NCI-H1092 (cell line): ENCODE results near the gene PCED1A.
"Not testable (repeated sequence)": the region's sequence is repeated elsewhere in the genome, so short reads cannot be mapped to it uniquely, and the experiment has no call there.

ENCODE experiments used
- DNase-seq: peaks from one replicate; lab custom pipeline; 2025; lab: John Stamatoyannopoulos, UW

The PCED1A gene

DNA sequence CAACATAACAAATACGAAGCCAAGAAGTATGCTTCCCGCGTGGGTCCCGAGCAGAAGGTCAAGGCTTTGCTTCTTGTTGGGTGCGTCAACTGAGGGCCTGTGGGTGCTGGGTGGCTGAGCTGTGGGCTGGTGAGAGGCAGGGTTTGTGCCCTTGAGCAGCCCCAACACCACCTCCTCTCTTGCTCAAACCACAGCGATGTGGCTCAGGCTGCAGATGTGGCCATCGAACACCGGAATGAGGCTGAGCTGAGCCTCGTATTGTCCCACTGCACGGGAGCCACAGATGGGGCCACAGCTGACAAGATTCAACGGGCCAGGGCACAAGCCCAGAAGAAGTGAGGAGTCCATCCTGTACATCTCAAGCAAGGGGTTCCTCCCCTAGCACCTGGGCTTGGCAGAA, 25.8 kb upstream of the PCED1A start:
- DNase-seq, result no peak

DNA sequence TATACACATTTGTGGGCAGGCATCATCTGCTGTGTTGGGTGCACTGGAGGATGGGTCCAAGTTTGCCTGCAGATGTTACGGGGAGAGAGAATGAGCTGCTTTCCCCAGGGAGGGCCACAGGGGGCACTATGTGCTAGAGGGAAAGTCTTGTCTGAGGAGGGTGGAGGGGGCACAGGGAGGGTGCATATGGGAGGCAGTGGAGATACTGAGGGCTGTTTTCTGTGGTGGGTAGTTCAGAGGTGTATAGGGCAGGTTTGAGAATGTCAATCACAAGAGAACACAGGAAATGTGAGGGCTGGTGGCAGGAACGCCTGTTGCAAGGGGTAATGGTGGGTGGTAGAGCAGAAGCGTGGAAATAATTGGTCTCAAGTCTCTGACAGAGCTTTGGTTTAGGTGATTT, 25.2 kb upstream of the PCED1A start:
- no peak for DNase-seq

DNA sequence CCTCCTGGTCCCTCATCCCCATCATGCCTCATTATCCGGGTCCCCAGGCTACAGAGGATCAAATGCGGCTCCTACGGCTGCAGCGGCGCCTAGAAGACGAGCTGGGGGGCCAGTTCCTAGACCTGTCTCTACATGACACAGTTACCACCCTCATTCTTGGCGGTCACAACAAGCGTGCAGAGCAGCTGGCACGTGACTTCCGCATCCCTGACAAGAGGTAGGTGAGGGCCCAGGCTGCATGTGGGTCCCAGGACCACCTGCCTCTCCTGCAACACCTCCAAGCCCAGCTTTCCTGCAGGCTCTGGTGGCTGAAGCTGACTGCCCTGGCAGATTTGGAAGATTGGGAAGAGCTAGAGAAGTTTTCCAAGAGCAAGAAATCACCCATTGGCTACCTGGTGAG, 24.6 kb upstream of the PCED1A start:
- no peak for DNase-seq

DNA sequence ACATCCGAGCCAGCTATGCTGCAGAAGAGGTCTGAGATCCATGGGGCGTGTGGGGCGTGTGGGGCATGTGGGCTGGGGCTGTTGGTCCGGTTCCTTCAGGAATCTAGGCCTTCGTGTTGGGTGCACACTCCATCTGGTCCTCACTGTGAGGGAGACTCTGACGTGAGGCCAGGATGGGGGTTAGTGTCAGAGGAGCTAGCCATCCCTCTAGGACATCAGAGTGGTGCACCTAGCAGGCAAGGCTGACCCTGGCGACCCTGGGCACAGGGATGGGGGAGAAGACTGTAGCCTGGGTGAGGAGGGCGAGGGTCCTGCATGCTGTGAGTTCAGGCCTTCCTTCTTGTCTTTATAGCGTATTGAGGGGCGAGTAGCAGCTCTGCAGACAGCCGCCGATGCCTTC, 24.2 kb upstream of the PCED1A start:
- DNase-seq, result no peak

DNA sequence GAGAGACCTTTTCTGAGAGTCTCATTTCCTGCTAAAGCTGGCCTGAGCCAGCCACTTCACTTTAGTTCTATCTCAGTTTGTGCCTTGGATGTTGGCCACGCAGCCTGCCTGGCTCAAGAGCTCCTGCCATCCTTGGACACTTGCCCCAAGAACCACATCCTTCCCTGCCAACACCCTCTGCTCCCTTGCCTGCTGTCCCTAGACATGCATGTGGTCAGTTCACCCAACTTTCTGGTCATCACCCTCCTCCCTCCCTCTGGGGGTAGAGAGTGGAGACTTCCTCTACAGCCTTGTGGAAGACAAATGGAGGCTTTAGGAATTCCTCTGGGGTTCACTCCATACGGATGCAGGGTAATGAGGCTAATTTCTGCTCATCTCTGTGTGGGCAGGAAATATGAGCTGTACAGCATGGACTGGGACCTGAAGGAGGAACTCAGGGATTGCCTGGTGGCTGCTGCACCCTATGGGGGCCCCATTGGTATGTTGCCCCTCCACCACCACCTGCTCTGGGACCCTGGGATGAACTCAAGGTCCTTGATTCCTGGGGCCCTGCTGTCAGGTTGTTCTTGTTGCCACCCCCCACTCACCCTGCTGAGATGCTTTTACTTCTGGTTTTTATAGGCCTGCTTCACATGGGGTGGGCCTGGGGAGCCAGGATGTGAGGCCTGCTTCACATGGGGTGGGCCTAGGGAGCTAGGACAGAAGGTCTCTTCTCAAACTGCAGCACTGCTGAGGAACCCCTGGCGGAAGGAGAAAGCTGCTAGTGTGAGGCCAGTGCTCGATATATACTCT, 19.1 kb upstream of the PCED1A start:
- DNase-seq, result no peak

DNA sequence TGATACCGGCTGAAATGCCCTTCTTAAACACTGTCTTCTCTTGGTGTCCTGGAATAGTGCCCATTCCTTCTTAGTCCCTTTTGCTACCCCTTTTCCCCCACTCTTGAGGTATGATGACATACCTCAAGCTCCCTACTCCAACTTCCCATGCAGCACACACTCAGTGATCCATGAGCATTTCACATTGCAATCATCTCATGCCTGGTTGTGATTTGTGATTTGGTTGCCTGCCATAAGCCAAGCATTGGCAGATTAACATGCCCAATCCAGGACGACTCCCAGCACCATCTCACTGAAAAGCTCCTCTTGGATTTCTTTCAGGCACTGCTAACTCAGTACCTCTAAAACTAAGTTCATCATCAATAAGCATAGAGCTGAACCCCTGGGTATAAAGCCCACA, 18.1 kb upstream of the PCED1A start:
- DNase-seq, result no peak

DNA sequence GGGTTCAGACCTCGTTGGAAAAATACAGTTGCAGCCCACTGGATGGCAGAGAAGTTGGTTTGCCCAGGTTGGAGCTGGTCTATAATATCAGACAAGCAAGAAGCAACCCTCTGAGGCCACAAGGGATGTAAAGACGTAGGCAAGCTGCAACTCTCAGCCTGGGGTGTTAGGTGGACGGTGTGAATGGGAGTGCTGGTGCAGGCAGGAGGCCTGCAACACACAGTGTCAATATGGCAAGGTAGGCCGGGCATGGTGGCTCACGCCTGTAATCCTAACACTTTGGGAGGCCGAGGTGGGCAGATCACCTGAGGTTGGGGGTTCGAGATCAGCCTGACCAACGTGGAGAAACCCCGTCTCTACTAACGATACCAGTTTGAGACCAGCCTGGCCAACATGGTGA, 10.6 kb upstream of the PCED1A start:
- no peak for DNase-seq

DNA sequence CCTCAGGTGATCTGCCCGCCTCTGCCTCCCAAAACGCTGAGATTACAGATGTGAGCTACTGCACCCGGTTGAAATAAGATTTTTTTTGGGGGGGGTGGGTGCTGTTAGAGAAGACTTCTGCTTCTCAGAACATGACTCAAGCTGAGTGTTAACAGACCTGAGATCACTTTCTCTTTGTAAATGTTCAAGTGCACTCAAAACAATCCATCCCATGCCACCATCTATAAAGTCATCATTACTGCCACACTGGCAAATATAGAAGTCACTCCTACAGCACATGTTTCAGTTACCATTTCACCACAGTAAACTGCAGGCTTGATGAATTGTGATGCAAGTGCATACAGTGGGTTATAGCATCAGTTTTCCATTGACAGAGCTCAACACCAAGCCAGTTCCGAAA, 9.1 kb upstream of the PCED1A start:
- no peak for DNase-seq

DNA sequence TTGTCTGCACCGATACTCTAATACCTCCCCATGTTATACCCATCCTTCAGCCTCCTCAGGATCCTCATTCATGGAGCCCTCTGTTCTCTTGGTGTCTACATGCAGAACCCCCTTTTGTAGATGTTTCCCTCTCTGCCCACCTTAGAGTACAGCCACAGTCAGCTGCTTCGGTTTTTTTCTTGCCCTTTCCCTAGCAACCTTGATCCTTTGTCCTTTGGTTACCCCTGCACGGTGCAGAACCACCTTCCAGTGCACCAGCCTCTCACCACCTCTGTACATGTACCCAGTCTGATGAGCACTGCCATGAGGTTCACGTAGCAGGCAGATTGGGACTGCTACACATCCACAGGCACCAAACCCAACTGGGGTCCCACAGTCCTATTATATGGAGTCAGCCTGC, 7.3 kb upstream of the PCED1A start:
- no peak for DNase-seq

DNA sequence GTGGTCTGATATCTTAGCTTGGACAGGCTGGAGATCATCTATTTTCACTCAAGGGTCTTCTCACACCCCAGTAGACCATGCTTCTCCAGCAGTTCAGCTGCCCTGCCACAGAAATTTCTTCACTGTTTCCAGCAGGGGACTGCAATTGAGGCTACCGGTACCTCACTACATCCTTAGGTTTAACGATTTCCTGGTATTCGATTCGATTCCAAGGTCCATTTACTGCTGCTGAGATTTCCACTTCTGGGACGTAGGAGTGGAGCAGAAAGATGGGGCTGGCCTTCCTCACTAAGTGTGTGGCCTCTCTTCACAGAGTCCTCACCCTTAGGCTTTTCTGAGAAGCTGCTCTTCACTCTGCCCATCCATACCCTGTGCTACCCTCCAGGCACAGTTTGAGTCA, 6.2 kb upstream of the PCED1A start:
- no peak for DNase-seq

DNA sequence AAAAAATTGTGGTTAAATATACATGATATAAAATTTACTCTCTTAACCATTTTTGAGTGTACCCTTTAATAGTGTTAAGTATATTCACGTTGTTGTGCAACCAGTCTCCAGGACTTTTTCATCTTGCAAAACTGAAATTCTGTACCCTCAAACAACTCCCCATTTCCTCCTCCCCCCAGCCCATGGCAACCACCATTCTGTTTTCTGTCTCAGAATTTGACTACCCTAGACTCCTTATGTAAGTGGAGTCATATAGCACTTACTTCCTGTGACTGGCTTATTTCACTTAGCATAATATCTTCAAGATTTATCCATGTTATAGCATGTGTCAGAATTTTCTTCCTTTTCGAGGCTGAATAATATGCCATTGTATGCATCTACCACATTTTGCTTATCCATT, 5.2 kb upstream of the PCED1A start:
- no peak for DNase-seq

DNA sequence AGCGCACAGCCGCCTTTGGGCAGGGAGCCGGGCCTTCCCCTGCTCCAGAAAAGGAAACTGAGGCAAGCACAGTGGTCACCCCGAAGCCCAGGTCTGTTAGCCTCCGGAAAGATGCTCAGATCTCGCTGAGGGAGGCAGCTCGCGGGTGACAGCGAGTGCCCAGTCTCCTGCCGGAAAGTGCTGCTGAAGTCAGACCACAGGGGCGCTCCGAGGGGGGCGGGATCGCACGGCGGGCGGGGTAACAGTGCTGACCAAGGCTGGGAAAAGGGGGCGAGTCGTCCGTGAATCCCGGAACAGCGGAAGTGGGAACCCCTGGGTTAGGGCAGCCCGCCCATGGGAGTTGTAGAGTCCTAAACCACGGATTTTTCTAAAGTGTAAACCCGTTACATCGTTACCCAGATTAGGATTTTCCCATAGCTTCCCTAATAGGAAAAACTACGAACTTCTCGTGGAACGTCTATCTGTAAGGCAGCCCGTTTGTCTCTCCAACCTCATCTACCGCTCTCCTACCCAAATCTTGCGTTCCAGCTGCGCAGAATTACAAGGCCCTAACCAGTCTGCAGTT, 594 bp upstream of the PCED1A start:
- no peak for DNase-seq

DNA sequence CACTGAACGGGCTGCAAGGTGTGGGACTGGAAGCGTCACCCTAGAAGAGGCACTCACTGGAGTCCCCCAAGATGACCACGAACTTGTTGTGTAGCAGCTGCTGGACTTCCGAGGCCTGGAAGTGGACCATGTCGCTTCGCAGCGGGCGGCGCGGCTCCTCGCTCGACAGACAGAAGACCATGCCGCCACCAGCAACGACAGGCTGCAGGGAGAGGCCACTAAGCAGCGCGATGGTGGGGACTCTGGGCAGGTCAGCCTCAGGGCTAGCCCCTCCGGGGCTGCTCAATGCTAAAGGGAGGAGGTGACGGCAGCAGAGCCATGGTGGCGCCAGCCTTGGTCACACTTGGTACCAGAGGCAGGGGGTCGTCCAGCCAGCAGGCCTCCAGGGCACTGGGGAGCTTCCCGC, 720 bp downstream of the PCED1A start:
- DNase-seq, result no peak

DNA sequence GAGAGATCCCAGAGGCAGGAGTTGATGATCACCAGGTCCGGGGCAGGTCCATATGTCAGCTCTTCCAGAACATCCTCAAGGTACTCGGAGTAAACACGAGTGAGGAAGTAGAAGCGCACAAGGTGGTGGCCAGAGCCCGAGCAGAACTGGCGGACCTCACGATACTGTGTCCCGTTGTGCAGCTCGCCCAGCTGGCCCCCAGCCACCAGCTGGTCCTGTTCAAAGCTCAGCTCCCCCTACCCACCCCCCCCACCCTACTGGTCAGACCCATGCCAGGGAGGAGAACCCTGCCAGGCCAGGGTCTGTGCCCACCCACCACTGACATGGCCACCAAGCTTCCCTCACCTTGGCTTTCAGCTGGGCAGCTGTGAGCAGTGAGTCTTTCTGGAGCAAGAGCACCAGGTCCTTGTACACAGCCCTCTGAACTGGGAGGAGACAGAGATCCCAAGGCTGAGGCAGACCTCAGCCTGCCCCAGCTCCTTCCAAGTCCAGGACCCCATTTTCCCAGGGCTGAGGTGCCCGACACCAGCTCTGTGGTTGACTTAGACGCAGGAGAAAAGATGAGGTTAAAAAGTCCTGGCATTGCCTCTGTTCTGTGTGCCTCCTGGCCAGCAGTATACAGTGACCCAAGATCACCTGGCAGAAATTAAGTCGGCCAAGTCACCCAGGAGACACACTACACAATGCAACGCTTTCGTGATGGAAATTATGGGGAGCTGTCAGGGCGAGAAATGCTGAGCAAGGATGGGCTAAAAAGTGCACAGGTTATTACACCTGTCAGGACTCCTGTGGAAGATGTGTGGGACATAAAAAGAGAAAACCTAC, 1.4 kb downstream of the PCED1A start:
- DNase-seq, result no peak

DNA sequence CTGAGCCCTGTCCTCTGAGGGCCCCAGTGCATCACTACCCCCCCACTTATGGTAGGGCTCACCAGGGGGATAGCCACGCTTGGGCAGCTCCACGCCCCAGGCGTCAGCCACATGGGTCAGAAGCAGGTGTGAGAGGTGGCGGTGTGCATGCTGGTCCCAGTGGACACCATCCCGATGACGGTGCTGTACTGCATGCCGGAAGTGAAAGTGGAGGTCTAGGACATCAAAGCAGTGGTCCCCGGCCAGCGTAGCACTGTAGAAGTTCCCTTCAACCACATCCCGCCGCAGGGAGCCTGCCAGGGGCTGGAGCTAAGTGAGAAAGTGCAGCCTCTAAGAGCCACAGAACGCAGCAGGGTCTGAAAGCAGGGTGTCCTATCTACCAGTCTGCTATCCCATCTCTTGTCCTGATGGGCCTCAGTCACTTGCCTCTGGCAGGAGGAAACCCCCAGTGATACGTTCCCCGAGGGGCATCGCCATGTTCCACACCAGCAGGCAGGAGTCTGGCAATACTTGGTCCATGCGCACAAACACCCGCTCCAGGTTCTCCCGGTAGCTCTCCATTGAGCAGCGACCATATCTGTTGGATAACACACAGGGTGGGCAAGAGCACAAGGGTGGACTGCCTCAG, 2.2 kb downstream of the PCED1A start:
- no peak for DNase-seq

DNA sequence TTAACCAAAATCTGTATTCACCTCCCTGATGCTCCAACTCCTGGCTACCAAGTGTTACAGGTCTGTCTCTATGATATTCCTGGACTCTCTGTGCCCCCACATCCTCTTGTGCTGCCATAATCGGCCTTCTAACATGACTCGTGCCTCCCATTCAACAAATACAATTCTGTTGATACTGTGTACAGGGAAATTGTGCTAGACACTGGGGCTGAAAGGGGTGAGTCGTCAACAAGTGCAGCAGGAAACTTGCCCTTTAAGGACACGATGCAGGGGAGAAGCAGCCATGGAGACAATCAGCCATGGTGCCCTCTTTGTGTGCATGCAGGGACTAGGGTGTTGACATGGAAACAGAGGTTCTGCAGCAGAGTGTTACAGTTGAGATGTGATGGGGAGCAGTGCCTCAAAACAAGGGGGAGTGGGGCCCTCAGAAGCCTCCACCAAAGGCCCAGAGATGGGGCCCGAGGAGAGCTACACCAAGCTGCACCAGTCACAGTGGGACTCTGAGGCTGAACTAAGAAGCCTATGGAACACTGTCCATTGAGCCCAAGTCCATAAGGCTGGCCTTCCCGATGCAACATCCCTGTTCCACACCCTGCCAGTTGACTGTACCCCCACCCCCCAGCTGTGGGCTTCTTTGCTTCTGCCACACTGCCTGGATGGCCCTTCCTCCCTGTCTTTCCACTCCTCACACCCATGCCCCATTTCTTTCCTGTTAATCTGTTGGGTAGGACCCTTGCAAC, 3.1 kb downstream of the PCED1A start:
- no peak for DNase-seq

DNA sequence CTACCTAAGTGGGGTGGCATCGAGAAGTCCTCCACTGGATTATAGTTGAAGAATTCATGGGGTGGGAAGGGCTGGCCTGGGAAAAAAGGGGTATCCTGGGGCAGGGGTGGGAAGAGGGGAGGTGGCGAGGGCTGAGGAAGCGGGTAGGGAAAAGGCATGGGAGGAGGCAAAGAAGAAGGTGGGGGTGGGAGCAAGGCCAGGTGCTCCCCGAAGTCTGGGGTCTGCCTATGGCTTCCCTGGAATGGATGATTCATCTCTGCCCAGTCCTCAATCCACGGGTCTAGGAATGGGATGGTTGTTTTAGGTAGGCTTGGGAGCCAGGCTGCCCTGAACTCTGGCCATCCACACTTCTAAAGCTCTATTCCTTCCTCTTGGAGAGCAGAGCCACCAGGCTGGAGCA, 4.4 kb downstream of the PCED1A start:
- DNase-seq, result no peak

DNA sequence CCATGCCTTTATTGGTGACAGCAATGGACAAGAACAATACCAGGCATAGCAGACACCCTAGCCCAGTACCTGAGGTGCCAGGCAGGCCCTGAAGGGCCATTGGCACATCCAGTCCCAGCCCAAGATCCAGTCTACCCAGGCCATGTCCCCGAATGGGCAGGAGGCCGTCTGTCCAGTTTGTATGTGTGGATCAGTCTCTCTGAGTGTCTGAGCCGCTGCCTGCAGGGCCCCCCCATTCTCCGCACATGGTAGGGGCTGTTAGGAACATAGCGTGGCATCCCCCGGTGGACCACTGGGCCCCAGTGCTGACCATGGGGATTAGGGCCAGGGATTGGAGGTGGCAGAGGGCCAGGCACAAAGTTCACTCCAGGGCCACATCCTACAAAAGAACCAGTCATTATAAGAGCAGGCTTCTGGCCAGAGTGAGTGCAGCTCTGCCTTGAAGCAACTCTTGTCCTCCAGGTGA, 5.1 kb downstream of the PCED1A start:
- DNase-seq, result no peak

DNA sequence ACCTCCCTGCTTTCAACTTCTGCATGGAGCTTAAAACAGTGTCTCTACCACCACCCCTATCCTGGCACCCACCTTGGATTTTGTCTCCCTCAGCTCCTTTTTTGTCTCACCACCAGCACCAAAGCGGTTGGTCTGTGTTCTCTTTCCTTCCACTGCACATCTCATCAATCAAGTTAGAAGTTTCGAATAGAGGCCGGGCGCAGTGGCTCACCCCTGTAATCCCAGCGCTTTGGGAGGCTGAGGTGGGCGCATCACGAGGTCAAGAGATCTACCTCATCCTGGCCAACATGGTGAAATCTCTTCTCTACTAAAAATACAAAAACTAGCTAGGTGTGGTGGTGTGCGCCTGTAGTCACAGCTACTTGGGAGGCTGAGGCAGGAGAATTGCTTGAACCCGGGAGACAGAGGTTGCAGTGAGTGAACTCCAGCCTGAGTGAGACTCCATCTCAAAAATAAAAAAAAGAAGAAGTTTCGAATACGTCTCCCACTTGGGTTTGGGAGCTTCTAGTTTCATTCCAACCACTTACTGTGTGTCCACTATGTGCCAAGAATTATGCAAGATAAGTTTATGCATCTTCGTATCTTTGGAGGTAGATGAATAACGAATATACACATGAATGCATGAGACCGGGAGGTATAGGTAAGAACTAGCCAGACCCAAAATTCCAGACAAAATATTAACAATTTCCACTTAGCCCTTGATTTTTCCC, 5.9 kb downstream of the PCED1A start:
- DNase-seq, result no peak

DNA sequence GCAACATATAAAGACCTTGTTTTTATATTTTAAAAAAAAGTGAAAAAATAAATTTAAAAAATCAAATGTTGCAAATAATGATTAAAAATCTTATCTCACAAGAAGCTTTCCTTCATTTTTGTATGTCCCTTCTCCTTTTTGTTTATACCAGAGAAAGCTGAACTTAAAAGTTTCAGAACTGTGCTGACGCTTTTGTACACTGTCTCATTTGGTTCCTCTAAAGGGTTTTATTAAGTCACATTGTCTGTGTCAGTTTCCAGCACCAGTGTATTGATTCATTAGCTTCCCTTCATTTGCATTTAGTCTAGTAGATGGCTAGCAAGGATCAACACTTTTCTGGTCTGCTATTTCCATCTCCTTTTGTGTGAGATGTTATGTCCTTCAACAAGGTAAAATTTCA, 6.7 kb downstream of the PCED1A start:
- DNase-seq, result no peak

DNA sequence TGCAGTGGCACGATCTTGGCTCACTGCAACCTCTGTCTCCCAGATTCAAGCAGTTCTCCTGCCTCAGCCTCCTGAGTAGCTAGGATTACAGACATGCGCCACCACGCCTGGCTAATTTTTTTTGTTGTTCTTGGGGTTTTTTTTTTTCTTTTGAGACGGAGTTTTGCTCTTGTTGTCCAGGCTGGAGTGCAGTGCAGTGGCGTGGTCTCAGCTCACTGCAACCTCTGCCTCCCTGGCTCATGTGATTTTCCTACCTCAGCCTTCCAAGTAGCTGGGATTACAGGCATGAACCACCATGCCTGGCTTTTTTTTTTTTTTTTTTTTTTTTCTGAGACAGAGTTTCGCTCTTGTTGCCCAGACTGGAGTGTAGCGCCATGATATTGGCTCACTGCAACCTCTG, 9.2 kb downstream of the PCED1A start:
- not testable (repeated sequence) for DNase-seq
